Measurements from ENCODE around the gene CA11. TPM values are rescaled to one million over a fixed set of nuclear protein-coding genes. Genes with fewer than 3 reads are reported as not detected.

CA11 gene
- total RNA-seq, 1 donor from 2014 or later = 9.5 TPM

GRCh38 chr19:48642862-48643261 lies 3.1 kb downstream of the CA11 start:
- Mint-ChIP-seq H3K9me3 (no peaks in the 10 kb centered on the region), H3K36me3 (ENCODE audit: low read depth) (peaks cover 5% of the 10 kb centered on the region), H3K4me3 (no peak overlapping the region), H3K27me3 (no peaks in the 10 kb centered on the region), H3K4me1 (peaks cover 55% of the 10 kb centered on the region), H3K27ac (peak overlapping the region; percentile 7)
- intact Hi-C loops (cut with micrococcal nuclease) = no loop called here
- DNase-seq = no peak
- ATAC-seq (ENCODE audit: low read depth) = no peak
- CTCF ChIA-PET = no interaction called here
- TF ChIP-seq, protein P1, sequence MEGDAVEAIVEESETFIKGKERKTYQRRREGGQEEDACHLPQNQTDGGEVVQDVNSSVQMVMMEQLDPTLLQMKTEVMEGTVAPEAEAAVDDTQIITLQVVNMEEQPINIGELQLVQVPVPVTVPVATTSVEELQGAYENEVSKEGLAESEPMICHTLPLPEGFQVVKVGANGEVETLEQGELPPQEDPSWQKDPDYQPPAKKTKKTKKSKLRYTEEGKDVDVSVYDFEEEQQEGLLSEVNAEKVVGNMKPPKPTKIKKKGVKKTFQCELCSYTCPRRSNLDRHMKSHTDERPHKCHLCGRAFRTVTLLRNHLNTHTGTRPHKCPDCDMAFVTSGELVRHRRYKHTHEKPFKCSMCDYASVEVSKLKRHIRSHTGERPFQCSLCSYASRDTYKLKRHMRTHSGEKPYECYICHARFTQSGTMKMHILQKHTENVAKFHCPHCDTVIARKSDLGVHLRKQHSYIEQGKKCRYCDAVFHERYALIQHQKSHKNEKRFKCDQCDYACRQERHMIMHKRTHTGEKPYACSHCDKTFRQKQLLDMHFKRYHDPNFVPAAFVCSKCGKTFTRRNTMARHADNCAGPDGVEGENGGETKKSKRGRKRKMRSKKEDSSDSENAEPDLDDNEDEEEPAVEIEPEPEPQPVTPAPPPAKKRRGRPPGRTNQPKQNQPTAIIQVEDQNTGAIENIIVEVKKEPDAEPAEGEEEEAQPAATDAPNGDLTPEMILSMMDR (IDR thresholded peaks at IDR 0.05) = no peak
- POLR2A ChIA-PET = interaction anchor here (0.7 to 1.1 kb wide), 2 partner anchors 16 to 24 kb away, joined by 3 to 4 read pairs; partner anchors contain the start of genes RPL18 and SPHK2

GRCh38 chr19:48641850-48642249 lies 4.1 kb downstream of the CA11 start:
- no peak overlapping the region for H3K4me3 Mint-ChIP-seq
- peaks cover 5% of the 10 kb centered on the region for H3K36me3 Mint-ChIP-seq (ENCODE audit: low read depth)
- H3K4me1 Mint-ChIP-seq = peaks cover 46% of the 10 kb centered on the region
- intact Hi-C loops (cut with micrococcal nuclease) = no loop called here
- H3K9me3 Mint-ChIP-seq = no peaks in the 10 kb centered on the region
- no peaks in the 10 kb centered on the region for H3K27me3 Mint-ChIP-seq
- peak overlapping the region; percentile 27 for H3K27ac Mint-ChIP-seq
- POLR2A ChIA-PET = interaction anchor here (0.6 to 0.8 kb wide), 3 partner anchors 18 to 384 kb away, joined by 3 to 14 read pairs (median 5); no protein-coding TSS in a partner anchor
- CTCF ChIA-PET = no interaction called here
- TF ChIP-seq, protein P1 (IDR thresholded peaks at IDR 0.05) = no peak
- ATAC-seq (ENCODE audit: low read depth) (no peak), DNase-seq (no peak)

GRCh38 chr19:48639483-48640375 lies 6.3 kb downstream of the CA11 start:
- ChIA-PET CTCF (no interaction called here), POLR2A (interaction anchor here (0.7 to 4.8 kb wide), 4 partner anchors 16 to 528 kb away, joined by 4 to 67 read pairs (median 28); partner anchors contain the start of genes RPL18 and SPHK2)
- no peaks in the 10 kb centered on the region for H3K9me3 Mint-ChIP-seq
- TF ChIP-seq, protein P1 (IDR thresholded peaks at IDR 0.05) = no peak
- H3K27me3 Mint-ChIP-seq = no peaks in the 10 kb centered on the region
- peak overlapping the region; percentile 7 for H3K4me3 Mint-ChIP-seq
- no peak for ATAC-seq (ENCODE audit: low read depth)
- peak overlapping the region; percentile 68 for H3K27ac Mint-ChIP-seq
- H3K4me1 Mint-ChIP-seq = peaks cover 50% of the 10 kb centered on the region
- no peak for DNase-seq
- H3K36me3 Mint-ChIP-seq (ENCODE audit: low read depth) = peaks cover 6% of the 10 kb centered on the region
- intact Hi-C loops (cut with micrococcal nuclease) = loop anchor here (2.0 to 10.0 kb wide), 7 partner anchors 99 to 1237 kb away; partner anchors contain the start of genes AKT1S1, C19orf73, LIN7B and PPFIA3

DNA sequence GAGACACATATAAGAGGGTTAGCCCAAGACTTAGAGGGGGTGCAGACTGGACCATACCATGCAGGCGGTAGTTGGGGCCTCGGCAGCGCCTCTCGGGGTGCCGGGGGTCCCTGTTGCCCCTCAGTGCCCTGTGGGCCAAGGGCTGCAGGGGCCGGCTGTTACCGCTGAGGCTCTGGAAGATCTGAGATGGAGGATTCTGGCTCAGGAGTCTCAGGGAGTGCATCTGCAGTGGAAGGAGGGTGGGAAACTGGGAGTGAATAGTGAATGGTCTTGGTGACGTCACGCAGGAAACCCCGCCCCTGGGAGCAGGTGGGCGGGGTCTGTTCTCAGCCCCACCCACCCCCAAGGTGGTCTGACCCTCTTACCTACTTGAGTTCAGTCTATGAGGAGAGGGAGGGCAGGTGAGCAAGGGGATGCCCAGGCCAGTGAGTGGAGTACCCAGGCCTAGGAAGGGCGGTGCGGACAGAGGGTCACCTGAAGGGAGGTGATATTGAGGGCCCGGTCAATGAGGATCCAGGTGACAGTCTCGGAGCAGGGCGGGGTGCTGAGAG lies 7.1 kb downstream of the CA11 start:
- H3K27me3 Mint-ChIP-seq = no peaks in the 10 kb centered on the region
- CTCF ChIA-PET = no interaction called here
- intact Hi-C loops (cut with micrococcal nuclease) = loop anchor here (1.0 to 10.0 kb wide), 10 partner anchors 7 to 1238 kb away; partner anchors contain the start of genes AKT1S1, BCAT2, C19orf73 and CA11
- H3K4me3 Mint-ChIP-seq = peak overlapping the region; percentile 93
- ATAC-seq (ENCODE audit: low read depth) (no peak), DNase-seq (no peak)
- H3K4me1 Mint-ChIP-seq = peaks cover 53% of the 10 kb centered on the region
- peak overlapping the region; percentile 99 for H3K27ac Mint-ChIP-seq
- H3K9me3 Mint-ChIP-seq = no peaks in the 10 kb centered on the region
- POLR2A ChIA-PET = interaction anchor here (4.8 kb wide), 2 partner anchors 15 to 19 kb away, joined by 53 to 67 read pairs; partner anchors contain the start of genes RPL18 and SPHK2
- TF ChIP-seq, protein P1 (IDR thresholded peaks at IDR 0.05) = no peak
- peaks cover 6% of the 10 kb centered on the region for H3K36me3 Mint-ChIP-seq (ENCODE audit: low read depth)

All from activated B cell treated with CpG ODN at 0.5 μM for 24 hours (primary cell).